Measurements from ENCODE around the gene COA5. TPM values are rescaled to one million over a fixed set of nuclear protein-coding genes. Genes with fewer than 3 reads are reported as not detected.
A peak's percentile ranks its signal among the peaks of the same experiment; 100 is the strongest.
"Not testable (repeated sequence)": the region's sequence is repeated elsewhere in the genome, so short reads cannot be mapped to it uniquely, and the experiment has no call there.

The COA5 gene
- total and polyA plus RNA-seq, 2 experiments from 2014 or later = 64.0 to 88.8 TPM

- peaks cover 15% of the 10 kb centered on the region for H3K4me1 ChIP-seq (ENCODE audit: low read depth)
Measured at GRCh38 chr2:98605076-98605475, 3.2 kb downstream of the COA5 start.

GRCh38 chr2:98604547-98604946 is 3.8 kb downstream of the COA5 start:
- TF ChIP-seq CTCF (IDR thresholded peaks at IDR 0.05; ENCODE audit: low read depth, low read length) = no peak
- DNase-seq (ENCODE audit: low read depth in 1 of 2, low spot score in 1 of 2) = no peak
- no peaks in the 10 kb centered on the region for H3K9me3 ChIP-seq (ENCODE audit: low read depth)
- H3K4me1 ChIP-seq (ENCODE audit: low read depth) = peaks cover 12% of the 10 kb centered on the region
- H3K4me3 ChIP-seq = no peak overlapping the region
- peaks cover 18% of the 10 kb centered on the region for H3K36me3 ChIP-seq
- H3K27ac ChIP-seq = no peak overlapping the region
- no peaks in the 10 kb centered on the region for H3K27me3 ChIP-seq

More at GRCh38 chr2:98605076-98605475, 3.2 kb downstream of the COA5 start:
- no peaks in the 10 kb centered on the region for H3K27me3 ChIP-seq
- no peak overlapping the region for H3K27ac ChIP-seq
- H3K9me3 ChIP-seq (ENCODE audit: low read depth) = no peaks in the 10 kb centered on the region
- TF ChIP-seq CTCF (IDR thresholded peaks at IDR 0.05; ENCODE audit: low read depth, low read length) = no peak
- peaks cover 16% of the 10 kb centered on the region for H3K36me3 ChIP-seq
- H3K4me3 ChIP-seq = no peak overlapping the region
- DNase-seq (ENCODE audit: low read depth in 1 of 2, low spot score in 1 of 2) = no peak

GRCh38 chr2:98601532-98602132 is 6.7 kb downstream of the COA5 start:
- H3K27me3 ChIP-seq = no peaks in the 10 kb centered on the region
- peaks cover 34% of the 10 kb centered on the region for H3K36me3 ChIP-seq
- no peak overlapping the region for H3K4me3 ChIP-seq
- DNase-seq (ENCODE audit: low read depth in 1 of 2, low spot score in 1 of 2) = peak; percentile 54 to 59
- H3K27ac ChIP-seq = no peak overlapping the region
- peaks cover under 1% of the 10 kb centered on the region for H3K4me1 ChIP-seq (ENCODE audit: low read depth)
- no peaks in the 10 kb centered on the region for H3K9me3 ChIP-seq (ENCODE audit: low read depth)
- peak; percentile 74 for TF ChIP-seq CTCF (IDR thresholded peaks at IDR 0.05; ENCODE audit: low read depth, low read length)

GRCh38 chr2:98598781-98599428 is 9.4 kb downstream of the COA5 start:
- no peaks in the 10 kb centered on the region for H3K27me3 ChIP-seq
- H3K4me3 ChIP-seq = no peak overlapping the region
- H3K27ac ChIP-seq = no peak overlapping the region
- H3K36me3 ChIP-seq = peaks cover 34% of the 10 kb centered on the region
- TF ChIP-seq CTCF (IDR thresholded peaks at IDR 0.05; ENCODE audit: low read depth, low read length) = no peak
- H3K4me1 ChIP-seq (ENCODE audit: low read depth) = no peaks in the 10 kb centered on the region
- no peaks in the 10 kb centered on the region for H3K9me3 ChIP-seq (ENCODE audit: low read depth)
- peak in 1 of 2 donors; percentile 31 for DNase-seq (ENCODE audit: low read depth in 1 of 2, low spot score in 1 of 2)

GRCh38 chr2:98594665-98595064 is 13.6 kb downstream of the COA5 start:
- H3K36me3 ChIP-seq = peaks cover 16% of the 10 kb centered on the region
- H3K9me3 ChIP-seq (ENCODE audit: low read depth); H3K27ac ChIP-seq; H3K4me3 ChIP-seq; DNase-seq (ENCODE audit: low read depth in 1 of 2, low spot score in 1 of 2); H3K4me1 ChIP-seq (ENCODE audit: low read depth); H3K27me3 ChIP-seq: not testable (repeated sequence)

GRCh38 chr2:98592565-98592964 is 15.7 kb downstream of the COA5 start:
- Histone ChIP-seq H3K9me3 (ENCODE audit: low read depth) (no peaks in the 10 kb centered on the region), H3K4me1 (ENCODE audit: low read depth) (no peaks in the 10 kb centered on the region), H3K4me3 (no peak overlapping the region), H3K36me3 (peaks cover 3% of the 10 kb centered on the region), H3K27me3 (no peaks in the 10 kb centered on the region), H3K27ac (no peak overlapping the region)
- no peak for TF ChIP-seq CTCF (IDR thresholded peaks at IDR 0.05; ENCODE audit: low read depth, low read length)
- no peak for DNase-seq (ENCODE audit: low read depth in 1 of 2, low spot score in 1 of 2)

All from cardiac muscle cell (in vitro differentiated cells and primary cell).